PC-9 (cell line): ENCODE results near the gene UBE2M.

Source experiments
- CTCF ChIP-seq: fragments of 200-600 bp; sonication (generic); conservative IDR thresholded peaks from 2 replicates; pipeline ENCODE4 v1.6.1; 2017; ENCODE audit warnings: mixed run types, antibody characterized with exemption, mild to moderate bottlenecking, moderate library complexity
- EZH2 ChIP-seq: fragments of 200-600 bp; sonication (generic); IDR thresholded peaks from 2 replicates; pipeline ENCODE4 v1.8.0; 2017; ENCODE audit warnings: antibody characterized with exemption, low read depth

- TF ChIP-seq CTCF (no peak), EZH2 (no peak)
These were observed 3.0 kb downstream of the UBE2M start for GRCh38 chr19:58555369-58555885.
